Esophagus muscularis mucosa (tissue), 4 donors: ENCODE results near the gene NECTIN4. TPM values are rescaled to one million over a fixed set of nuclear protein-coding genes. Genes with fewer than 3 reads are reported as not detected.

Experiments
- DNase-seq: peaks from one replicate; pipeline ENCODE4 v3.0.0-alpha.2; 2017; ENCODE audit errors: extremely low spot score
- H3K27ac ChIP-seq, 4 donors: fragments of 200-600 bp; sonication (generic); replicated peaks in 1 of 4; 1 replicate in 3 of 4; 2 replicates in 1 of 4; pipeline ENCODE4 v1.5.1; 2016 to 2019; ENCODE audit warnings: mild to moderate bottlenecking in 1 of 4
- H3K27me3 ChIP-seq, 4 donors: fragments of 200-600 bp; sonication (generic); one replicate each; pipeline versions ENCODE4 v1.5.1 to v1.6.0; 2016 to 2019
- H3K36me3 ChIP-seq, 4 donors: fragments of 200-600 bp; sonication (generic); one replicate each; pipeline ENCODE4 v1.5.1; 2016 to 2019
- H3K4me1 ChIP-seq, 4 donors: fragments of 200-600 bp; sonication (generic); one replicate each; pipeline ENCODE4 v1.5.1; 2016 to 2019
- H3K4me3 ChIP-seq, 4 donors: fragments of 200-600 bp; sonication (generic); 1 replicate in 2 of 4; 2 replicates in 2 of 4; pipeline ENCODE4 v1.5.1; 2016 to 2019; ENCODE audit warnings: mild to moderate bottlenecking in 4 of 4, moderate library complexity in 1 of 4
- H3K9me3 ChIP-seq, 4 donors: fragments of 200-600 bp; sonication (generic); 1 replicate in 3 of 4; 2 replicates in 1 of 4; pipeline ENCODE4 v1.5.1; 2016 to 2019
- CTCF ChIP-seq, 3 experiments: fragments of 200-600 bp in 2 of 3; fragments of 450-650 bp in 1 of 3; sonication (generic) in 2 of 3; IDR thresholded peaks; one replicate each; pipeline ENCODE4 v1.5.1; 2017 to 2019; ENCODE audit warnings: antibody characterized with exemption in 3 of 3, mild to moderate bottlenecking in 2 of 3, moderate library complexity in 1 of 3
- EP300 ChIP-seq: sonication (generic); formaldehyde crosslinking; IDR thresholded peaks from one replicate; pipeline ENCODE4 v1.6.1; 2017; ENCODE audit warnings: antibody characterized with exemption
- POLR2A ChIP-seq: fragments of 450-650 bp; IDR thresholded peaks from one replicate; pipeline ENCODE4 v1.6.1; 2017; ENCODE audit warnings: antibody characterized with exemption, moderate library complexity, mild to moderate bottlenecking, low read depth
- POLR2AphosphoS5 ChIP-seq, 2 donors: sonication (generic); formaldehyde crosslinking; IDR thresholded peaks; one replicate each; pipeline ENCODE4 v1.6.1; 2017; ENCODE audit warnings: antibody characterized with exemption in 2 of 2
- WGBS: methylation state at CpG from one replicate; pipeline ENCODE4 v1.1.5; 2018; 5-methylcytosine and 5-hydroxymethylcytosine counted together
- intact Hi-C: fragments of 100-400 bp; cut with DNase I; formaldehyde crosslinking; loops from one replicate; pipeline ENCODE4 v1.15.1; 2023
- total RNA-seq, 4 donors: library from RNA; depleted of rRNA; stranded (reverse); fragments of >200 nt; gene quantifications; one replicate each; pipeline versions ENCODE4 v1.1.0 to v1.2.1, GENCODE V29; 2016

The NECTIN4 gene
- total RNA-seq, 4 donors from 2014 or later = not detected

GRCh38 chr1:161084597-161084988, 4.8 kb downstream of the NECTIN4 start:
- Histone ChIP-seq H3K4me1 (no peaks in the 10 kb centered on the region), H3K36me3 (no peaks in the 10 kb centered on the region), H3K27ac (no peak overlapping the region), H3K9me3 (no peaks in the 10 kb centered on the region), H3K4me3 (no peak overlapping the region), H3K27me3 (peaks cover 0 to 21% (median 0%) of the 10 kb centered on the region in 4 donors)
- no CpG with 5 or more reads among the region's 1 CpG for WGBS
- TF ChIP-seq EP300 = no peak
- no peak for TF ChIP-seq POLR2AphosphoS5 (IDR thresholded peaks at IDR 0.05)
- intact Hi-C loops = no loop called here
- no peak for DNase-seq

DNA sequence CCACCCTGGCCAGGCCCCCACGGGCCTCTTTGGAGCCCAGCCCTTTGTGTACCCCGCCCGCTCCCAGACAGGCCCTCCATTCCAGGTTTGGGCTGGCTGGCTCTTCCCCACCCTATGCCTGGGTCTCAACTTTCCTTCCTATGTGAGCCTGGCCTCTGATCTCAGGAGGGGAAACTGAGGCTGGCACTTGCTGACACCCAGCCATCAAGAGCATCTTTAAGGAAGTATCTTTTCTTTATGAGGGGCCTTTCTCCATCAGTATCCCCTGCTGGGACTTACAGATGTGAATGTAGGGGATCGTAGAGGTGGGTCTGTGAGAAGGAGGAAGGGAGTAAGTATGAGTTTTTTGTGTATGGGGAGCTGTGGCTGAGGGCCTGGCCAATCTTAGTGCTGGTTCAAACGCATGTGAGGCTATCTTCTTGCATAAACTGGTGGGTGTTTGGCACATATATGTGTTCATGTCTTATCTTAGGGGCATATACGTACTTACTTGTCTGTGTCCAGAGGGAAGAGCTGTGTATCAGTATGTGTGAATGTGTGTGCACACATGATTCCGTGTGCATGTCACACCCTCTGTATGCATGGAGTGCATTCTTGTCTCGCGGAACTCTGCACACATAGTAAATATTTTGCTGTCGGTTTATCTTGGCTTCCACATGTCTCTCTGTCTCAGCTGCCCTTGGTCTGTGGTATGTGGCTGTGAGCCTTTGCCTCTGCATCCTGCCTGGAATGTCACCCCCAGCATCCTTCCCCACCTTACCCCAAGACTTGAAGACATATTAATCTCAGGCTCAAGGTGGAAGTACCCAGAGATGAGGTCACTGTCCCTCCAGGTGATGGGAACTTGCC, 5.4 kb downstream of the NECTIN4 start:
- Histone ChIP-seq H3K27ac (no peak overlapping the region), H3K9me3 (no peaks in the 10 kb centered on the region), H3K4me1 (no peaks in the 10 kb centered on the region), H3K36me3 (no peaks in the 10 kb centered on the region), H3K27me3 (peaks cover 0 to 20% (median 0%) of the 10 kb centered on the region in 4 donors), H3K4me3 (no peak overlapping the region)
- DNase-seq = no peak
- intact Hi-C loops = no loop called here
- 79% methylated on average over 10 of the region's 10 CpGs for whole genome bisulfite sequencing
- TF ChIP-seq POLR2AphosphoS5 (IDR thresholded peaks at IDR 0.05) (no peak), EP300 (no peak), CTCF (IDR thresholded peaks at IDR 0.05) (no peak), POLR2A (no peak)

GRCh38 chr1:161082996-161083747, 6.2 kb downstream of the NECTIN4 start:
- H3K27ac ChIP-seq = peak overlapping the region in 1 of 4 donors; percentile 34
- H3K4me3 ChIP-seq = no peak overlapping the region
- no peak for DNase-seq
- no peaks in the 10 kb centered on the region for H3K36me3 ChIP-seq
- no peaks in the 10 kb centered on the region for H3K4me1 ChIP-seq
- peaks cover 0 to 18% (median 0%) of the 10 kb centered on the region in 4 donors for H3K27me3 ChIP-seq
- no peaks in the 10 kb centered on the region for H3K9me3 ChIP-seq
- intact Hi-C loops = no loop called here
- TF ChIP-seq POLR2AphosphoS5 (IDR thresholded peaks at IDR 0.05) = peak in 1 of 2 donors; percentile 17
- TF ChIP-seq POLR2A = no peak
- WGBS = 61% methylated on average over 7 of the region's 8 CpGs

- TF ChIP-seq CTCF (IDR thresholded peaks at IDR 0.05) (no peak), POLR2AphosphoS5 (IDR thresholded peaks at IDR 0.05) (no peak), POLR2A (no peak), EP300 (no peak)
- 89% methylated on average over 2 of the region's 2 CpGs for WGBS
- H3K9me3 ChIP-seq = no peaks in the 10 kb centered on the region
- peaks cover 0 to 17% (median 0%) of the 10 kb centered on the region in 4 donors for H3K27me3 ChIP-seq
- intact Hi-C loops = no loop called here
- H3K36me3 ChIP-seq = no peaks in the 10 kb centered on the region
- H3K4me1 ChIP-seq = no peaks in the 10 kb centered on the region
- no peak overlapping the region for H3K4me3 ChIP-seq
- H3K27ac ChIP-seq = peak overlapping the region in 1 of 4 donors; percentile 34
- DNase-seq = no peak
These were observed 6.9 kb downstream of the NECTIN4 start for GRCh38 chr1:161082483-161082882.

DNA sequence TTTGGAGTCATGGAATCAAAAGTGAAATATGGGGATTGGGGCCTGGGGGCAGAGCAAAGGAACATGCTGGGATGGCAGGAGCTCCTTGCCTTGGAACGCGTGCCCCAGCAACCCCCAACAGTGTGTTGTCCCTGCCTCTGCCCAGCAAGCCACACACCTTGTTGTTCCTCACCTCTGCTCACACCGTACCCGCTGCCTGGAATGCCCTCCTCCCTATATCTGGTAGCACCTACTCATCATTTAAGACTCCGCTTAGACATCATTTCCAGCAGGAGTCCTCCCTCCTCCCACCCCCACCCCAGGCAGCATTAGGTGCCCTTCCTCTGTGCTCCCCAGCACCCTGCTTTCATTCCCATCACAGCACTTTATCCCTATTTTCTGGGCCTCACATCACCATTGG, 7.8 kb downstream of the NECTIN4 start:
- Histone ChIP-seq H3K36me3 (no peaks in the 10 kb centered on the region), H3K9me3 (no peaks in the 10 kb centered on the region), H3K27me3 (peaks cover 0 to 17% (median 0%) of the 10 kb centered on the region in 4 donors), H3K4me3 (no peak overlapping the region), H3K27ac (no peak overlapping the region), H3K4me1 (no peaks in the 10 kb centered on the region)
- 92% methylated on average over 5 of the region's 5 CpGs for WGBS
- TF ChIP-seq POLR2AphosphoS5 (IDR thresholded peaks at IDR 0.05) = no peak
- DNase-seq = no peak
- intact Hi-C loops = no loop called here
